ENCODE measurements around the gene FOXI1. TPM values are rescaled to one million over a fixed set of nuclear protein-coding genes. Genes with fewer than 3 reads are reported as not detected.

Gene FOXI1
- total RNA-seq, 2 donors from 2014 or later: not detected

GRCh38 chr5:170097934-170098333 is 7.8 kb upstream of the FOXI1 start:
- Histone ChIP-seq H3K27me3 (no peaks in the 10 kb centered on the region), H3K36me3 (replicated peaks in 1 of 2; ENCODE audit: insufficient read depth in 1 of 2, low read depth in 2 of 2) (no peaks in the 10 kb centered on the region), H3K27ac (no peak overlapping the region), H3K4me3 (no peak overlapping the region), H3K9me3 (no peaks in the 10 kb centered on the region), H3K4me1 (no peaks in the 10 kb centered on the region)
- ATAC-seq (no peak), DNase-seq (peak in 1 of 4 donors; percentile 18)
- TF ChIP-seq CTCF (IDR thresholded peaks at IDR 0.05) (no peak), POLR2A (IDR thresholded peaks at IDR 0.05) (no peak)
- intact Hi-C loops (cut with DNase I): no loop called here
- 58 to 67% methylated on average over 8 to 9 of the region's 9 CpGs for WGBS, 2 donors

GRCh38 chr5:170100066-170100943 is 5.4 kb upstream of the FOXI1 start:
- 25 to 27% methylated on average over 13 of the region's 13 CpGs for WGBS, 2 donors
- intact Hi-C loops (cut with DNase I): no loop called here
- Histone ChIP-seq H3K27ac (no peak overlapping the region), H3K27me3 (no peaks in the 10 kb centered on the region), H3K9me3 (no peaks in the 10 kb centered on the region), H3K4me1 (no peaks in the 10 kb centered on the region), H3K36me3 (replicated peaks in 1 of 2; ENCODE audit: insufficient read depth in 1 of 2, low read depth in 2 of 2) (no peaks in the 10 kb centered on the region), H3K4me3 (no peak overlapping the region)
- peak; percentile 72 to 81 (median 80) for DNase-seq
- peak; percentile 35 for ATAC-seq
- TF ChIP-seq CTCF (IDR thresholded peaks at IDR 0.05) (peak; percentile 43 to 64 (median 60)), POLR2A (IDR thresholded peaks at IDR 0.05) (no peak)

GRCh38 chr5:170103447-170103846 is 2.2 kb upstream of the FOXI1 start:
- no peak for ATAC-seq
- intact Hi-C loops (cut with DNase I): no loop called here
- 94 to 96% methylated on average over 1 of the region's 1 CpG for WGBS, 2 donors

GRCh38 chr5:170104299-170104698 is 1.4 kb upstream of the FOXI1 start:
- Histone ChIP-seq H3K36me3 (replicated peaks in 1 of 2; ENCODE audit: insufficient read depth in 1 of 2, low read depth in 2 of 2) (no peaks in the 10 kb centered on the region), H3K27me3 (no peaks in the 10 kb centered on the region), H3K4me3 (no peak overlapping the region), H3K4me1 (no peaks in the 10 kb centered on the region), H3K9me3 (no peaks in the 10 kb centered on the region), H3K27ac (no peak overlapping the region)
- 46 to 71% methylated on average over 5 to 6 of the region's 6 CpGs for WGBS, 2 donors
- DNase-seq: no peak
- intact Hi-C loops (cut with DNase I): no loop called here
- ATAC-seq: no peak
- TF ChIP-seq CTCF (IDR thresholded peaks at IDR 0.05) (no peak), POLR2A (IDR thresholded peaks at IDR 0.05) (no peak)

More at GRCh38 chr5:170103447-170103846, 2.2 kb upstream of the FOXI1 start:
- Histone ChIP-seq H3K9me3 (no peaks in the 10 kb centered on the region), H3K36me3 (replicated peaks in 1 of 2; ENCODE audit: insufficient read depth in 1 of 2, low read depth in 2 of 2) (no peaks in the 10 kb centered on the region), H3K27me3 (no peaks in the 10 kb centered on the region), H3K4me1 (no peaks in the 10 kb centered on the region), H3K27ac (no peak overlapping the region), H3K4me3 (no peak overlapping the region)
- no peak for TF ChIP-seq POLR2A (IDR thresholded peaks at IDR 0.05)
- TF ChIP-seq CTCF (IDR thresholded peaks at IDR 0.05): no peak
- DNase-seq: no peak

All from body of pancreas (tissue), 4 donors.